Cardiac atrium fibroblast (primary cell): ENCODE data around the gene ATP8B1. TPM values are rescaled to one million over a fixed set of nuclear protein-coding genes. Genes with fewer than 3 reads are reported as not detected.

Experiments used
- total RNA-seq: library from RNA; depleted of rRNA; stranded (reverse); fragments of >200 nt; gene quantifications from 2 replicates; pipeline ENCODE4 v1.2.3, GENCODE V29; 2015

ATP8B1 gene
- total RNA-seq: 19.7 and 24.5 TPM in 2 replicates

DNA sequence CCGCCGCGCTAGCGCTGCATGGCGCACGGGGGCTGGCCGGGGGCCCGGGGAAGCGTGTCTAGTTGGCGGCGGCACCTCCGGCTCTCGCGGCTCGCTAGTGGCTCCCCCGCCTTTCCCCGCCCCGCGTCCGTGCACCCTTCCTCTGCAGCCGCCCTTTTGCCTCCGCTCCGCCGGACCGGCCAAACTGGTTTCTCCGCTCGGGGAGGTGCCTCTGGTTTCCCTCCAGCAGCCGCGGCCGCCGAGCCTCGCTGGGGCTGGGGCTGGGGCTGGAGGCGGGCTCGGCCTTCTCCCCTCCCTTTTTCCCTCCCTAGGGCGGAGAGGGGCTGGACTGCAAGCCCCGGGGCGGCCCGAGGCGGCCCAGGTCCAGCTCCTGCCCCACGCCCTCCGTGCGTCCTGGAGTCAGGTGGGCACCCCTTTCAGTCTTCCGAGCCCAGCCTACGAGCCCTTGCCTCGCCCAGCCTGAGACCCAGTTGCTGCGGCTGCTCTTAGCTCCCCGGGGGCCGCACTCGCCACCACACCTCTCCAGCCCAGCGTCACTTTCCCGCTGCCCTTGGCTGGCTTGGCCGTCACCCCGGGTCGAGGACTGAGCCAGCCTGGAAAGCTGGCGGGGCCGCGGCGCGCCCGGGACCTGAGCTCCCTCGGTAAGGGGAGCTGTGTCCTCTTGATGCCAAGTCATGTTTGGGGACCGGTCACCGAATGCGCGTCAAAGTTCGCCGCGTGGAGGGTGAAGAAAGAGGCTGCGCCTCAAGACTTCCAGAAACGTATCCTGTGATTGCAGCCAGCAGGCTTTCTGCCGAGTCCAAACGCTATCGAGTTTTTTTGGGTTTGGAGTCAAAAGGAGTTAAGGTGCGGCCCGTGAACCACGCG lies at the start of gene ATP8B1:
ATP8B1 (minus strand) TSS at position 213 of the 867 bp plus-strand sequence. CDS start 71,508 bp downstream, outside the sequence.

Other genes with a start within 250 kb of the ATP8B1 start
- gene FECH, start 216.6 kb downstream of the ATP8B1 start, total RNA-seq: 33.4 and 48.3 TPM in 2 replicates
- 107 and 132 TPM in 2 replicates for gene NARS1, start 181.5 kb downstream of the ATP8B1 start, total RNA-seq
- 10.5 and 13.2 TPM in 2 replicates for gene NEDD4L, start 240.9 kb upstream of the ATP8B1 start, total RNA-seq